A549 (cell line): ENCODE measurements around the gene FNIP2.

Experiments
- CHD4 ChIP-seq: fragments of 200-600 bp; sonication (generic); IDR thresholded peaks from 2 replicates; pipeline ENCODE4 v1.6.1; 2016; ENCODE audit warnings: antibody characterized with exemption, mild to moderate bottlenecking, borderline replicate concordance
- CTCF ChIP-seq: fragments of >200 bp; sonication (Bioruptor Twin); formaldehyde crosslinking; IDR thresholded peaks from 3 replicates; pipeline ENCODE4 v1.5.1; 2016
- ESRRA ChIP-seq: fragments of 150-350 bp; IDR thresholded peaks from 2 replicates; pipeline ENCODE4 v1.6.1; 2014; ENCODE audit warnings: mild to moderate bottlenecking, low read length, borderline replicate concordance
- FOSB ChIP-seq: fragments of 250-450 bp; sonication (Bioruptor Pico); IDR thresholded peaks from 2 replicates; pipeline ENCODE4 v1.5.0; 2020; ENCODE audit warnings: mild to moderate bottlenecking, moderate library complexity
- MAFK ChIP-seq: fragments of 450-650 bp; IDR thresholded peaks from 2 replicates; pipeline ENCODE4 v1.6.1; 2014; ENCODE audit not compliant: partially characterized antibody
- MAX ChIP-seq: IDR thresholded peaks from 2 replicates; pipeline ENCODE4 v1.6.1; 2012
- POLR2A ChIP-seq: IDR thresholded peaks from 2 replicates; pipeline ENCODE4 v1.6.1; 2012; ENCODE audit warnings: mild to moderate bottlenecking, low read length
- REST ChIP-seq: fragments of 200-600 bp; sonication (generic); IDR thresholded peaks from 2 replicates; pipeline ENCODE4 v1.6.1; 2016; ENCODE audit warnings: antibody characterized with exemption, mild to moderate bottlenecking, moderate library complexity
- USF2 ChIP-seq: fragments of 450-650 bp; IDR thresholded peaks from 2 replicates; pipeline ENCODE4 v1.6.1; 2014; ENCODE audit warnings: antibody characterized with exemption

GRCh38 chr4:158758142-158758541, 10.7 kb upstream of the FNIP2 start:
- TF ChIP-seq CHD4 (no peak), ESRRA (no peak), MAX (no peak), POLR2A (no peak), REST (no peak), CTCF (no peak), USF2 (no peak), FOSB (no peak), MAFK (no peak)
